HepG2 (cell line): ENCODE measurements around the gene COPS8. TPM values are rescaled to one million over a fixed set of nuclear protein-coding genes. Genes with fewer than 3 reads are reported as not detected.

Experiments
- ARNT2 ChIP-seq: sonication (generic); formaldehyde crosslinking; IDR thresholded peaks from 2 replicates; pipeline ENCODE4 v1.8.0; 2022; ENCODE audit warnings: mild to moderate bottlenecking, low read depth, missing genetic modification reagents, moderate library complexity
- GLMP ChIP-seq: sonication (generic); formaldehyde crosslinking; IDR thresholded peaks from 2 replicates; pipeline ENCODE4 v1.9.0; 2021; ENCODE audit warnings: missing genetic modification reagents, mild to moderate bottlenecking, borderline replicate concordance
- GMEB2 ChIP-seq: IDR thresholded peaks from 2 replicates; pipeline ENCODE4 v1.6.1; 2016; ENCODE audit warnings: missing biosample characterization, missing genetic modification reagents, low read depth
- HIVEP1 ChIP-seq: sonication (generic); formaldehyde crosslinking; IDR thresholded peaks from 2 replicates; pipeline ENCODE4 v1.4.0; 2020; ENCODE audit warnings: mild to moderate bottlenecking, missing genetic modification reagents
- KLF11 ChIP-seq: IDR thresholded peaks from 2 replicates; pipeline ENCODE4 v1.6.1; 2016; ENCODE audit warnings: missing compliant biosample characterization
- MYC ChIP-seq: sonication (generic); formaldehyde crosslinking; IDR thresholded peaks from 2 replicates; pipeline ENCODE4 v1.9.0; 2021; ENCODE audit warnings: missing genetic modification reagents, borderline replicate concordance
- POLR2AphosphoS2 ChIP-seq: IDR thresholded peaks from 2 replicates; pipeline ENCODE4 v1.6.1; 2011; ENCODE audit warnings: low read depth, low read length, improper control_type of control experiment
- PPARG ChIP-seq: conservative IDR thresholded peaks from 2 replicates; pipeline ENCODE4 v1.6.1; 2016; ENCODE audit warnings: missing biosample characterization, missing genetic modification reagents
- SATB2 ChIP-seq: sonication (generic); formaldehyde crosslinking; IDR thresholded peaks from 2 replicates; pipeline ENCODE4 v1.5.0; 2020; ENCODE audit warnings: missing genetic modification reagents
- SIN3B ChIP-seq: fragments of 150-350 bp; IDR thresholded peaks from 2 replicates; pipeline ENCODE4 v1.6.1; 2014; ENCODE audit warnings: low read length
- ZBTB39 ChIP-seq: sonication (generic); formaldehyde crosslinking; IDR thresholded peaks from 2 replicates; pipeline ENCODE4 v1.5.0; 2020; ENCODE audit warnings: missing genetic modification reagents
- ZFP82 ChIP-seq: sonication (generic); formaldehyde crosslinking; IDR thresholded peaks from 2 replicates; pipeline ENCODE4 v1.5.1; 2020; ENCODE audit warnings: mild to moderate bottlenecking, missing genetic modification reagents, borderline replicate concordance
- ZNF296 ChIP-seq: sonication (generic); formaldehyde crosslinking; conservative IDR thresholded peaks from 2 replicates; pipeline ENCODE4 v1.5.0; 2020; ENCODE audit warnings: mild to moderate bottlenecking, missing genetic modification reagents
- ZNF441 ChIP-seq: sonication (generic); formaldehyde crosslinking; IDR thresholded peaks from 2 replicates; pipeline ENCODE4 v1.7.0; 2021; ENCODE audit warnings: missing genetic modification reagents, borderline replicate concordance
- ZNF557 ChIP-seq: sonication (generic); formaldehyde crosslinking; IDR thresholded peaks from 2 replicates; pipeline ENCODE4 v1.4.0; 2020; ENCODE audit warnings: missing genetic modification reagents
- ZNF577 ChIP-seq: sonication (generic); formaldehyde crosslinking; IDR thresholded peaks from 2 replicates; pipeline ENCODE4 v1.4.0; 2020; ENCODE audit warnings: mild to moderate bottlenecking, low read depth, missing genetic modification reagents, borderline replicate concordance
- ZNF589 ChIP-seq: sonication (generic); formaldehyde crosslinking; conservative IDR thresholded peaks from 2 replicates; pipeline ENCODE4 v1.8.0; 2022; ENCODE audit warnings: mild to moderate bottlenecking, moderate library complexity, missing genetic modification reagents
- ZNF709 ChIP-seq: sonication (generic); formaldehyde crosslinking; IDR thresholded peaks from 2 replicates; pipeline ENCODE4 v1.5.0; 2020; ENCODE audit warnings: mild to moderate bottlenecking, missing genetic modification reagents
- ZNF710 ChIP-seq: sonication (generic); formaldehyde crosslinking; IDR thresholded peaks from 2 replicates; pipeline ENCODE4 v1.5.0; 2020; ENCODE audit warnings: mild to moderate bottlenecking, missing genetic modification reagents, borderline replicate concordance
- ZNF768 ChIP-seq: sonication (generic); formaldehyde crosslinking; IDR thresholded peaks from 2 replicates; pipeline ENCODE4 v1.4.0; 2020; ENCODE audit warnings: missing genetic modification reagents
- polyA plus RNA-seq, 8 experiments: library from polyadenylated mRNA; depleted of rRNA in 3 of 8; stranded (reverse) in 7 of 8; unstranded in 1 of 8; fragments of >200 nt; fragmentation: Illumina TruSeq in 4 of 8; extraction: Trizol in 4 of 8; gene quantifications; 2 replicates each; pipeline versions ENCODE4 v1.2.1 to v1.2.3, GENCODE V29; 2011 to 2016; ENCODE audit warnings: low read depth in 4 of 8, missing spikeins in 1 of 8, mixed read lengths in 1 of 8; ENCODE audit not compliant: insufficient read depth in 1 of 8
- total RNA-seq, 5 experiments: library from RNA; depleted of rRNA; stranded (reverse); fragments of >200 nt; fragmentation: Illumina TruSeq; extraction: Trizol; gene quantifications; 2 replicates each; pipeline ENCODE4 v1.2.3, GENCODE V29; 2016; ENCODE audit warnings: low read depth in 1 of 5

Gene COPS8
- total and polyA plus RNA-seq, 2 of the 13 experiments (the other 11 are each of a cell fraction or from before 2014, with no cell fraction given), result 86.3 to 96.6 TPM

GRCh38 chr2:237075749-237076599 is 9.7 kb upstream of the COPS8 start (continued):
- TF ChIP-seq GMEB2 (CRISPR knock-in tag) (0 out of 2 replicates have a peak, but pooled peaks have one; percentile 22), MYC (CRISPR knock-in tag) (peak; percentile 84; the same call in 1 of the 2 replicates), ZBTB39 (CRISPR knock-in tag) (0 out of 2 replicates have a peak, but pooled peaks have one; percentile 4), ZNF710 (CRISPR knock-in tag) (peak; percentile 93; the same call in 1 of the 2 replicates), ZNF768 (no peak), ZNF577 (CRISPR knock-in tag) (no peak), ZNF557 (CRISPR knock-in tag) (no peak), SIN3B (no peak), ZNF709 (CRISPR knock-in tag) (peak; percentile 78; the same call in 1 of the 2 replicates), SATB2 (CRISPR knock-in tag) (0 out of 2 replicates have a peak, but pooled peaks have one; percentile 5), ZNF296 (CRISPR knock-in tag) (no peak), ARNT2 (CRISPR knock-in tag) (no peak), GLMP (no peak), KLF11 (CRISPR knock-in tag) (0 out of 2 replicates have a peak, but pooled peaks have one; percentile 56), PPARG (peak; percentile 80), ZFP82 (no peak), HIVEP1 (CRISPR knock-in tag) (peak; percentile 89), POLR2AphosphoS2 (no peak), ZNF441 (peak; percentile 19; the same call in 1 of the 2 replicates), ZNF589 (CRISPR knock-in tag) (no peak)
